Kidney (tissue), 14 donors: Measurements from ENCODE around the gene PLIN5. TPM values are rescaled to one million over a fixed set of nuclear protein-coding genes. Genes with fewer than 3 reads are reported as not detected.

Source experiments
- DNase-seq, 5 donors: peaks; one replicate each; pipeline ENCODE4 v3.0.0-alpha.2; 2013 to 2020
- FAIRE-seq: peaks from 2 replicates; lab custom pipeline; 2012; peaks lifted over from hg19 to GRCh38; lab: Jason Lieb, UNC
- H3K27ac ChIP-seq, 2 donors: one replicate each; pipeline ENCODE4 v1.7.0; 2013; ENCODE audit warnings: low read depth in 2 of 2, low read length in 2 of 2, inconsistent platforms in 1 of 2
- H3K27me3 ChIP-seq: one replicate; pipeline ENCODE4 v1.7.1; 2013; ENCODE audit warnings: low read length, inconsistent platforms; ENCODE audit not compliant: control insufficient read depth, insufficient read depth
- H3K36me3 ChIP-seq, 3 donors: one replicate each; pipeline versions ENCODE4 v1.7.0 to v1.7.1; 2013; ENCODE audit warnings: low read length in 3 of 3, control low read depth in 1 of 3, inconsistent platforms in 1 of 3; ENCODE audit not compliant: insufficient read depth in 3 of 3, control insufficient read depth in 2 of 3
- H3K4me1 ChIP-seq, 3 donors: one replicate each; pipeline versions ENCODE4 v1.7.0 to v1.7.1; 2013; ENCODE audit warnings: low read length in 3 of 3, inconsistent platforms in 1 of 3, low read depth in 1 of 3; ENCODE audit not compliant: control insufficient read depth in 2 of 3, insufficient read depth in 2 of 3
- H3K4me3 ChIP-seq, 3 donors: one replicate each; pipeline versions ENCODE4 v1.7.0 to v1.8.1; 2013; ENCODE audit warnings: low read length in 3 of 3, control low read depth in 1 of 3, inconsistent platforms in 1 of 3
- H3K9ac ChIP-seq, 3 donors: one replicate each; pipeline versions ENCODE4 v1.7.0 to v1.7.1; 2013; ENCODE audit warnings: low read length in 3 of 3, control low read depth in 1 of 3, inconsistent platforms in 1 of 3
- H3K9me3 ChIP-seq, 3 donors: one replicate each; pipeline versions ENCODE4 v1.7.0 to v1.7.1; 2013; ENCODE audit warnings: low read length in 3 of 3, control low read depth in 1 of 3, inconsistent platforms in 1 of 3; ENCODE audit not compliant: control insufficient read depth in 2 of 3, insufficient read depth in 1 of 3
- intact Hi-C: fragments of 100-400 bp; cut with DNase I; formaldehyde crosslinking; loops from one replicate; pipeline ENCODE4 v1.11.1; 2022
- polyA plus RNA-seq: library from polyadenylated mRNA; stranded (reverse); fragments of 350-450 nt; fragmentation: Illumina TruSeq; extraction: RNeasy Lipid Tissue Mini Kit (QIAGEN cat#74804); gene quantifications from one replicate; pipeline ENCODE4 v1.2.3, GENCODE V29; 2014; ENCODE audit warnings: low read depth, low replicate concordance; ENCODE audit not compliant: insufficient read depth
- total RNA-seq: library from RNA; stranded (reverse); fragmentation: NEBNext Ultra II Directional; extraction: Animal tissue kit (Norgen Biotek cat#: 25700); gene quantifications from one replicate; pipeline ENCODE4 v1.2.1, GENCODE V29; 2021
- TF ChIP-seq, protein P1 (sequence below): IDR thresholded peaks from 3 replicates; pipeline ENCODE4 v1.5.1; 2012; ENCODE audit warnings: mild to moderate bottlenecking, moderate library complexity, borderline replicate concordance; ENCODE audit not compliant: insufficient read depth; ENCODE audit errors: extremely low read depth
- donor health status: control.
- donor health status: control.
- donor health status: control.
- donor health status: control.
- donor health status: control.
- donor health status: DM: yes; HTN: yes; CAD: no.
- donor health status: Normal renal cell carcinoma (clear cell type).

Gene PLIN5
- total and polyA plus RNA-seq, 2 donors from 2014 or later, result 21.2 to 30.7 TPM

DNA sequence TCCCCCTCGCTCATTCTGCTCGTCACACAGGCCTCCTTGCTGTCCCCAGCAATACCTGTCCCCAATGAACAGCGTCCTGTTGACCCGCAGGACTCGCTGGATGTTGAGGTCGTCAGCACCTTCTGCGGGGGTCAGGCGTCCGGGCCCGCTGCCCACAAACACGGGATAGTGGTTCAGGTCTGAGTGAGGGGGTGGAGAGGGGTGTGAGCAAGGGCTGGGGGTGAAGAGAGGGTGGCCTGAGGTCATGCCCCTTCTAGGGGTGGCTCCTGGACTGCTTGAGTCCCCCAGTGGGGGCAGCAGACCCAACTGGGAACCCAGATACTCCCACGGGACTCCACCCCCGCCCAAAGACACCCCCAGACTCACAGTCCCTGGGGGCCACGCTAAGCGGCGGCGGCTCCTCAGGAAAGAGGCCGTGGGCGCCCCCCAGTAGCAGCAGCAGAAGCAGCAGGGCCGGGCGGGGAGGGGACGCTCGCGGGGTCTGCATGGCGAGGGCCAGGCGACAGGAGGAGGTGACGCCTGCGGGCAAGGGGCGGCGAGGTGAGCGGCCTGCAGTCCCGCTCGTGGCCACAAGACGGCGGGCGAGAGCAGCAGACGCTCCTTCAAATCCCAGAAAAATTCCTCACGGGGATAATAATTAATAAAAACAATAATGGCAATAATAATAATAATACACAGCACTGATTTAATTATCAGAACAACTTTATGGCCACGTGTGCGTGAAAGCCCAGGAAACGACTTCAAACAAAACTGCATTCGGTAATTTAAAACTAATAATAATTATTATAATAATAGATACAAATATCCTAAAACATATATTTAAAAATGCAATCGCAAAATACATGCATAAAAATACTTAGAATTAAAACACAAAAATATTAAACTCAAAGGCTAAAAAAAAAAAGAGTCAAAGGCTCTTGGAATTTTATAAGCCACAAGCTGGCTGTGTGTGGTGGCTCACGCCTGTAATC is 23.2 kb upstream of the PLIN5 start:
- FAIRE-seq (no peak), DNase-seq (peak in 3 of 5 donors; percentile 51 to 75 (median 53))
- intact Hi-C loops, result no loop called here
- H3K27ac ChIP-seq, result no peak overlapping the region
- H3K9me3 ChIP-seq, result no peaks in the 10 kb centered on the region
- no peaks in the 10 kb centered on the region for H3K36me3 ChIP-seq
- no peaks in the 10 kb centered on the region for H3K27me3 ChIP-seq
- TF ChIP-seq, protein P1, sequence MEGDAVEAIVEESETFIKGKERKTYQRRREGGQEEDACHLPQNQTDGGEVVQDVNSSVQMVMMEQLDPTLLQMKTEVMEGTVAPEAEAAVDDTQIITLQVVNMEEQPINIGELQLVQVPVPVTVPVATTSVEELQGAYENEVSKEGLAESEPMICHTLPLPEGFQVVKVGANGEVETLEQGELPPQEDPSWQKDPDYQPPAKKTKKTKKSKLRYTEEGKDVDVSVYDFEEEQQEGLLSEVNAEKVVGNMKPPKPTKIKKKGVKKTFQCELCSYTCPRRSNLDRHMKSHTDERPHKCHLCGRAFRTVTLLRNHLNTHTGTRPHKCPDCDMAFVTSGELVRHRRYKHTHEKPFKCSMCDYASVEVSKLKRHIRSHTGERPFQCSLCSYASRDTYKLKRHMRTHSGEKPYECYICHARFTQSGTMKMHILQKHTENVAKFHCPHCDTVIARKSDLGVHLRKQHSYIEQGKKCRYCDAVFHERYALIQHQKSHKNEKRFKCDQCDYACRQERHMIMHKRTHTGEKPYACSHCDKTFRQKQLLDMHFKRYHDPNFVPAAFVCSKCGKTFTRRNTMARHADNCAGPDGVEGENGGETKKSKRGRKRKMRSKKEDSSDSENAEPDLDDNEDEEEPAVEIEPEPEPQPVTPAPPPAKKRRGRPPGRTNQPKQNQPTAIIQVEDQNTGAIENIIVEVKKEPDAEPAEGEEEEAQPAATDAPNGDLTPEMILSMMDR, result peak; percentile 97
- peak overlapping the region in 1 of 3 donors; percentile 56 for H3K4me3 ChIP-seq
- H3K9ac ChIP-seq, result no peak overlapping the region
- H3K4me1 ChIP-seq, result no peaks in the 10 kb centered on the region

DNA sequence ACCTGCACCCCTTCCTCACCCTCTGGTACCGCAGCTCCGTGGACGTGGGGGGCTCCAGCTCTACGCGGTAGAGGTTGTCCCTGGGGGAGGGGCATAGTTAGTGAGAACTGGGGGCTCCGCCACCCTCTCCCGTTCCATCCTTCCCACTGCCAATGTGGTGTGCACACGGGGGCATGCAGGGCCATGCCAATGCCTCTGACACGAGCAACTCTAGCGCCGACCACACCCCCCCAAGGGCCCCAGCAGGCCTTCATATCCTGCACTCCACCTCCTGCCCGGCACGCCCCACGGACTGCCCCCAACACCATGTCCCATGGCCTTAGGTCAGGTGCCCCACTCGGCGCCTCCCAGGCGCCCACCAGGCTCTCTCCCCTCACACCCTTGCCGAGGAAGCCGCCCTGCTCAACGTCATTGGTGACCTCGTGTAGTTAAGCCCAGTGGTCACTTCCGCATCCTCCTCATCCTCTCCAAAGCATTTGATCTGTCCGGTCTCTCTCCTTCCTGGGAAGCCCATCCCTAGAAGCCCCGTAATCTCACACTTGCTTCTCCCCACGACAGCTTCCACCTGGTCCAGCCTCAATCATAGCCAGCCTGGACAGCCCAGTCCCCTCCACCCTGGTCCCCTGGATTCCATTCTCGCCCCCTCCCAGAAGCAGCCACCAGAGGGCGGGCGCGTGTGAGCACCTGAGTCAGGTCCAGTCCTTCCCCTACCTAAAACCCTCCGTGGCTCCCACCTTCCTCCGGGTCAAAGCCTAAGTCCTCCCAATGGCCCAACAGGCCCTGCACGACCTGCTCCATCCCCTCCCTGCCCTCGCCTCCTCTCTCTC is 22.3 kb upstream of the PLIN5 start:
- H3K9me3 ChIP-seq, result no peaks in the 10 kb centered on the region
- intact Hi-C loops, result no loop called here
- peak in 1 of 5 donors; percentile 47 for DNase-seq
- H3K9ac ChIP-seq, result no peak overlapping the region
- H3K27ac ChIP-seq, result no peak overlapping the region
- no peaks in the 10 kb centered on the region for H3K4me1 ChIP-seq
- H3K27me3 ChIP-seq, result no peaks in the 10 kb centered on the region
- H3K4me3 ChIP-seq, result no peak overlapping the region
- TF ChIP-seq, protein P1, result no peak
- no peaks in the 10 kb centered on the region for H3K36me3 ChIP-seq
- no peak for FAIRE-seq

- no peaks in the 10 kb centered on the region for H3K36me3 ChIP-seq
- H3K9me3 ChIP-seq, result no peaks in the 10 kb centered on the region
- no peak overlapping the region for H3K9ac ChIP-seq
- H3K4me3 ChIP-seq, result no peak overlapping the region
- FAIRE-seq (no peak), DNase-seq (peak in 1 of 5 donors; percentile 53)
- no peaks in the 10 kb centered on the region for H3K4me1 ChIP-seq
- TF ChIP-seq, protein P1, result no peak
- H3K27ac ChIP-seq, result no peak overlapping the region
- intact Hi-C loops, result no loop called here
- H3K27me3 ChIP-seq, result no peaks in the 10 kb centered on the region
Measured at GRCh38 chr19:4556597-4557127, 21.6 kb upstream of the PLIN5 start.
